ENCODE results near the gene SDCCAG8. TPM values are rescaled to one million over a fixed set of nuclear protein-coding genes. Genes with fewer than 3 reads are reported as not detected.

Gene SDCCAG8
- polyA plus RNA-seq, 4 donors = 32.5 to 47.3 (median 44.0) TPM

DNA sequence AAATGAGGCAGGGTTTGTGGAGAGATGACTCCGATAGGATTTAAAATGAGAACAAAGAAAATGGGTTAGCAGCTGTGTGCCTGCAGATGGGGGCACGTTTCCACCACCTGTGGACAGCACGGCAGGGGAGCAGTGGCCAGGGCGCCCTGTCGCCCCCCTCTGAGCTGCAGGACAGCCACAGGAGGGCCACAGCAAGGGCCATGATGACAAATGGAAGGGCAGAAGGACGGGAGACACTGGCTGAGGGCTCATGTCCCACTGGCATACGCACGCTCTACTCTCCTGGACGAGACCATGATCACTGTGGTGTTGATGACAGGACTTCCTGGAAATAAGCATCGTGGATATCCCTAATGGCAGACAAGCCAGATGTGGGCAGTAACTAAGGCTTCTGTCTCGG, 241.0 kb downstream of the SDCCAG8 start:
- no peak for DNase-seq (ENCODE audit: low read depth in 4 of 4, low spot score in 2 of 4)

GRCh38 chr1:243497939-243498681, 242.3 kb downstream of the SDCCAG8 start:
- DNase-seq (ENCODE audit: low read depth in 4 of 4, low spot score in 2 of 4) = no peak

- no peak for DNase-seq (ENCODE audit: low read depth in 4 of 4, low spot score in 2 of 4)
Observed at GRCh38 chr1:243499248-243499647, 243.4 kb downstream of the SDCCAG8 start.

DNA sequence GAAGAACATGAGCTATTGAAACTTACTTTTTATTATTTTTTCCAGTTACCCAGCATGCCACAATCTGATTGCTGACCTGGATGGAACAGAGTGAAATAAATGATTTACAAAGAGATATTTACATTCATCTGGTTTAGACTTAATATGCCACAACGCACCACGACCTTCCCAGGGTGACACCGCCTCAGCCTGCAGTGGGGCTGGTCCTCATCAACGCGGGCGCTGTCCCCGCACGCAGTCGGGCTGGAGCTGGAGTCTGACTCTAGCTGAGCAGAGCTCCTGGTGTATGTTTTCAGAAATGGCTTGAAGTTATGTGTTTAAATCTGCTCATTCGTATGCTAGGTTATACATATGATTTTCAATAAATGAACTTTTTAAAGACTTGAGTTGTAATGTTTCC, 243.9 kb downstream of the SDCCAG8 start:
- no peak for DNase-seq (ENCODE audit: low read depth in 4 of 4, low spot score in 2 of 4)

DNA sequence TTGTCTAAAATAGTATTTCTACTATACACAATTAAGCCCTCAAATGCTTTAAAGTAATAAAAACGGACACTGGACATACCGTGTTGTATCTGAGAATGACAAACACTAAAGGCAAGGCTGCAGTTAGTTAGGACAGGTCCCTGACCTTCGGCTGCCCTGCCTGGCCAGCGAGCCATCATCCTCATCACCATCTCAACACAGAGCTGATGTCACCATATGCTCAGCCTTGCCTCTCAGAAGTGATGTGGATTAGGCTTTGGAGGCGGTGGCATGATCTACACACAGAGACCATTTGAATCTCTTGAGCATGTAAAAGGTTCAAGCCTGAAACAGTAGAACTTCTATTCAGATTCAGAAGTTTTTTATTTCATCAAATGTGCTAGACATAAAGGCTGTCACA, 244.7 kb downstream of the SDCCAG8 start:
- no peak for DNase-seq (ENCODE audit: low read depth in 4 of 4, low spot score in 2 of 4)

DNA sequence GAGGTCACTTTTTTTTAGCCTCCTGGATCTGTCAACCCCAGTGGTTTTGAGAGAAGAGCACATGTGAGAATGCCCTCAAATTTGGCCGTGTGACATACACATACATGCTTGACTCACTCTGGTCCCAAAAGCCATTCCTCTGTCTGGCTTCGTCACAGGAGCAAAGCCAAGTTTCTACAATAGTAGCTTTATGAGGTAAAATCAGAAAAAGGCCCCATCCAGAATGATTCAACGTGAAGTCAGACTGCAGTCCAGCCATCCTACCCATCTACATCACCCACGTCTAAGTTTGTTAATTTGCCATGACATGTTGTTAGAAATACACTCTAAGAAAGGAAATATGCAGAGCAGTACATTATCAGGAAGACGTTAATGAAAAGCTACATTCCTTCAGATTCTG, 245.2 kb downstream of the SDCCAG8 start:
- no peak for DNase-seq (ENCODE audit: low read depth in 4 of 4, low spot score in 2 of 4)

DNA sequence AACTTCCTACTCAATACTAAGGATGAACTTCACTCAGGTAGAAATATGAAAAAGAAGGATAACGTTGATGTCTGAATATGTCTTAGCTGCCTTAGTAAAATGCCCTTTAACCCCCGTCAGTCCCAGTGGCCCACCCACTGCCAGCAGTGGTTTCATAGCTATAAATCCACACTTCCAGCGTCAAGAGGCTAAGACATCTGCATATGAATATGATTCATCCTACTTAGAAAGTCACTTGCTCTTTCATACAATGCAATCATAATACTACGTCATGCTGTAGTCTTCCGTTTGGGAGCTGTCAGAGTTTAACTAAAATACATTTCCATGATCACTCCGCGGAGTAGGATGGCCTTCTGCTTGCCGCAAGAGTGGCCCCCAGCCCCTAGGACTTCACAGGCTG, 247.3 kb downstream of the SDCCAG8 start:
- no peak for DNase-seq (ENCODE audit: low read depth in 4 of 4, low spot score in 2 of 4)

DNA sequence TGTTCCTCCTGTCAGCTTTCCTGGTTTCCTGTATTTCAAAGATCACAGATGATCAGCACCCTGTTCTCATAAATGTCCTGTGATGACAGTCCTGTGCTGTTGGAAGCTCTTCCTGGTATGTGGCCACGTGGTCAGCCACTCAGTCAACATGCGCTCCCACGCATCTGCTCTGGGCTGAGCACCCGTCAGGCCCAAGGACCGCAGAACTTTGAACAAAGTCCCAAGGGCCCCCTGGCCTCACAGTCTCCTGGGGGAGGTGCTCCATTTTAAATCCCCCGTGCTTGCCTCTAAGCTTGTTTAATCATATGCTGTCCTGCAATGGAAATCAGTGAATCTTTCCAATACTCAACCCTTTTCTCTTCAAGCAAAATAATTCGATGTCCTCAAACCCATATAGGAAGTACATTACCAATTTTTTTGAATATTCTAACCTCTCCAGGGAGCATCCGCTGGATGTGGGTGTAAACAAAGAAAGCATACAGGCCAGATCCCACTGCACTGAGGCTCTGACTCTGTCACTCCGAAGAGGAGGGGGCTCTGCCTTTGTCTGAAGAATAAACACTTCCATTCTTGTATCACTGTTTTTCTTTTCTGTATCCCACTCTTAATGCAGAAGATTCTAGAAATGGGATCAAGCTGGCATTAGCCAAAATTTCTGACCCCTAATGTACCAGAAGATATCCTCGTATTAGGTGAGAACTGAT, 250.3 kb downstream of the SDCCAG8 start:
- no peak for DNase-seq (ENCODE audit: low read depth in 4 of 4, low spot score in 2 of 4)

DNA sequence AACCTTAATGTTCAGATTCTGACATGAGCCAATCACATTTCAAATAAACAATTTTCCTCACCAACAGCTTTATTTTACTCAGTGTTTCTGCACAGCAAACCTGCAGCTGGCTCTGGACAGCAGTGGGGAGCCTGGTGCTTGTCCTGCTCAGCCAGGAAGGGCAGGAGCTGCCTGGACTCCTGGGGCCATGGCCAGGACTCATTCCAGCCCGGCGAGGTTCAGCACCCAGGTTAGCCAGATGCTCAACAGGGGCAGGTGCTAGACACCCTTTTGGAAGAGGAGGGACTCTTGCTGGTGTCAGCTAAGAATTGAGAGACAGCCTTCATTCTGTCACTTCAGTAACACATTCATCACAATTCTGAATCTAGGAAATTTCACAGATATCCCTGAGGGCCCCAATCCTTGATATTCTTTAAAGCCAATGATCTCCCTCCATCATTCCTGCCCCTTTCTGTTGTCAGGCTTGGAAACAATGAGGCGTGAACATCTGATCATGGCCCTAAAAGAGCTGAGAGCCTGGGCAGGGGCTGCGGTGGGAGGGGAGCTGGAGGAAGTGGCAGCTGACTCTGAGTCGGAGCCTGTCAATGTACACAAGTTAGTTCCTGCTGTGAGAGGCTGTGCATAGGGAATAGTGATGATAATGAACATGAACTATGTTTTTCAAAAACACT, 251.3 kb downstream of the SDCCAG8 start:
- no peak for DNase-seq (ENCODE audit: low read depth in 4 of 4, low spot score in 2 of 4)

- DNase-seq (ENCODE audit: low read depth in 4 of 4, low spot score in 2 of 4) = no peak
Observed at GRCh38 chr1:243507672-243508302, 251.9 kb downstream of the SDCCAG8 start.

- DNase-seq (ENCODE audit: low read depth in 4 of 4, low spot score in 2 of 4) = no peak
Observed at GRCh38 chr1:243508303-243508713, 252.5 kb downstream of the SDCCAG8 start.

DNA sequence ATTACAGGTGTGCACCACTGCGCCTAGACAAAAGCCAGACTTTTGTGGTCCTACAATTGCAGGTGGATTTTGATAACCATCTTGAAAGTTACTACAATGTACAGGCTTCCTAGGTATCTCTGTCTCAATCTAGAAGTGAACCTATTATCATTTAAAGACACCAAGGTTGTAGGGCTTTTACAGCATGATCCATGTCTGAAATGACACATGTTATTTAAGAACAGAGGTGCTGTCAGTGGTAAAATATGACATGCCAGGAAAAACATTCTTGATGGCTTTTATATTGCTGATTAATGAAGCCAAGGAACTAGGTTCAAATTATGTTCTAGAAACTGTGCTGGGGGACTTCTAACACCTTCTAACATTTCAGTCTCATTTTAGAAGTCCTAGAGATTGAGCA, 253.1 kb downstream of the SDCCAG8 start:
- no peak for DNase-seq (ENCODE audit: low read depth in 4 of 4, low spot score in 2 of 4)

- no peak for DNase-seq (ENCODE audit: low read depth in 4 of 4, low spot score in 2 of 4)
Observed at GRCh38 chr1:243510928-243511327, 255.1 kb downstream of the SDCCAG8 start.

- DNase-seq (ENCODE audit: low read depth in 4 of 4, low spot score in 2 of 4) = no peak
Observed at GRCh38 chr1:243513726-243514491, 258.1 kb downstream of the SDCCAG8 start.

DNA sequence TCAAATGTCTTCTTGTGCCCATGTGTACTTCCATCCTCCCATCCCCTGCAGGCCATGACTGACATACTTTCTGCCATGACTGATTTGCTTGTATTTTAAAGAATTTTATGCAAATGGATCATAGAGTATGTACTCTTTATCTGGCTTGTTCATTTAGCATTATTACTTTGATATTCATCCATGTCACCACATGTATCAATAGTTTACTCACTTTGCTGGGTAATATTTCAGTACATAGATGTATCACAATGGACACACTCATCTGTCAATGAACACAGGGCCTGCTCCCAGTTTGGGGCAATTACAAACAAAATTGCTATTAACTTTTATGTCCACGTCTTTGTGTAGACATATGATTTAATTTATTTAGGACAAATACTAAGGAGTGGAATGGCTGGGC, 259.1 kb downstream of the SDCCAG8 start:
- DNase-seq (ENCODE audit: low read depth in 4 of 4, low spot score in 2 of 4) = no peak

DNA sequence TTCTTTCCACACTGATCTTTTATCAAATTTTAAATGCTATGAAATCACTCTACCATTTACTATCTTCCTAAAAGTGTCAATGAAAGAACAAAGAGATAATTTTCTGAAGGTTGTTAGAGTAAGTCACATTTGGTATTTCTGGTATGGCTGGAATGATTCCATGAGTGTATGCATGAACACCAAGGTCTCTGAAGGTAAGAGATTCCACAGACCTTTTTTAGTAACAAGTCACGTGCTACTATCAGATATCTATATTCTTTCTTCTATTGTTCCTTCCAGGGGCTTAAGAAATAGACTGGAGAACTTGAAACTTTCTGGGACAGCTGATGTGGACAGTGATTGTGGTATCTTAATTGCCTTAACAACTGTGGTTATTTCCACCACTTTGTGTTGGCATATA, 265.0 kb downstream of the SDCCAG8 start:
- no peak for DNase-seq (ENCODE audit: low read depth in 4 of 4, low spot score in 2 of 4)

DNA sequence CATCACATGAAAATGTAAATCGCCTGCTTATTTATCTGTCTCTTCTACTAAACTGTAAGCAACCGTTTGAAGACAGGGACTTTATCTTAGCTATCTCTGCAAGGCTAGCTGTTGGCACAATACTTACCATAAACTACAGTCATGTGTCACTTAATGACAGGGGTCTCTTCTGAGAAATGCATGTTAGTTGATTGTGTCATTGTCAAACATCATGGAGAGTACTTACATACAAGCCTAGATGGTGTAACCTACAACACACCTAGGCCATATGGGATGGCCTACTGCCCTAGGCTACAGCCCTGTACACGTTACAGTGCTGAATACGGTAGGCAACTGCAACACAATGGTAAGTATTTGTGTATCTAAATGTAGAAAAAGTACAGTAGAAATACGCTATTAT, 267.9 kb downstream of the SDCCAG8 start:
- no peak for DNase-seq (ENCODE audit: low read depth in 4 of 4, low spot score in 2 of 4)

DNA sequence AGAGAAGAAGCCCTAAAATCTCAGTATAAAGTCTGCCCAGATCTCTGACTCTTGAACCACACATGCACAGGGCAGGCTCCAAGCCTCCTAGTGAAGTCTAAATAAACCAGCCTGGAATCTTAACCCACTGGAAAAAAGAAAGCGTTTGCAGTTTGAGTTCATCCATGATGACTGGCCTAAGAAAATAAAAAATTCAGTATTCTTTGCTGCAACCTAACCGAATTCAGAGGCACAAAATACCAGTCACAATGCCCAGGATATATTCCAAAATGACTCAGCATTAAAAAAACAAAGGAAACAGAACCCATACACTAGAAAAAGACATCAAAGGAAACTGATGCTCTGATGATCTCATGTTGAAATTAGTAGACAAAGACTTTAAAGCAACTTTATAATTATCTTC, 269.2 kb downstream of the SDCCAG8 start:
- DNase-seq (ENCODE audit: low read depth in 4 of 4, low spot score in 2 of 4) = no peak

DNA sequence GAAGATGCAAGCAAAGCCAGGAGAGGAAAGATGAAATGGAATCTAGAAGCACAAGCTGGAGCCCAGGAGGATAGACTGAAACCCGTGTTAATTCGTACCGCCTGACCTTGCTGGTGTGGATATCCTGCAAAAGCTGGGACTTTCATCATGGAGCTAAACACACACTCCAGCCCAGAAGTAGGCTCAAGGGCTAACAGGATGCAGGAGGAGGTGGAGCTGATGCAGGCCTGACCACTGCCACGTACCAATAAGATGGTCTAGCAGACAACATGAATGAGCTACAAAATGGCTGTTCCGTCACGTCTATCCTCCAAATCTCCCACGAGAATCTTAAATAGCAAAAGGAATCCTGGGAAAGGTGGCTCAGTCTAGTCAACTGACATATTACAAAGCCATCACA, 270.3 kb downstream of the SDCCAG8 start:
- DNase-seq (ENCODE audit: low read depth in 4 of 4, low spot score in 2 of 4) = no peak

GRCh38 chr1:243528459-243529121, 272.7 kb downstream of the SDCCAG8 start:
- DNase-seq (ENCODE audit: low read depth in 4 of 4, low spot score in 2 of 4) = no peak

Measured in left renal cortex interstitium (tissue), 4 donors.